HG03095 (cell line): Measurements from ENCODE around the gene ZBTB20.
A peak's percentile ranks its signal among the peaks of the same experiment; 100 is the strongest.

Experiments used
- ATAC-seq: cut with Tn5 transposase; IDR thresholded peaks from one replicate; pipeline ENCODE4 v1.9.1; 2021; ENCODE audit warnings: moderate library complexity; ENCODE audit not compliant: unreplicated experiment

ZBTB20 gene

GRCh38 chr3:114327665-114328064 lies 819.4 kb downstream of the ZBTB20 start:
- no peak for ATAC-seq

- ATAC-seq = no peak
These were observed 823.4 kb downstream of the ZBTB20 start for GRCh38 chr3:114323546-114324254.

DNA sequence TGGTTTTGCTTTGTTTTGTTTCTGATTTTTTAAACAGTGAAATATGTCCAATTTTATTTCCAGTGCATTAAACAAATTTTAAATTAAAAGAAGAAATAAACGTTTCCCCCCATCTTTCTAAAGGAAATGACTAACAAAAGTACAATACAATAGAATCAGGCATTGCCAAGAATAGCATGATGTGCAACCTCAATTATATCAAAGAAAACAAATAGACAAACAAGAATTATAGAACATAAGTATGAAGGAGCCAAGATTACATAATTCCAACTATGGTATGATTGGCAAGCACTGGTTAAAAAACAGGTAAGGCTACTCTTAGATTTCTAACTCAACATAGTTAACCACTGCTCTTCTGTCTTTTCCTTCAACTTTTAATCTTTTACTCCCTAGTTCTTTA lies 826.8 kb downstream of the ZBTB20 start:
- ATAC-seq = no peak

- ATAC-seq = no peak
These were observed 827.6 kb downstream of the ZBTB20 start for GRCh38 chr3:114319453-114319852.

GRCh38 chr3:114318295-114318694 lies 828.8 kb downstream of the ZBTB20 start:
- no peak for ATAC-seq

GRCh38 chr3:114314282-114314681 lies 832.8 kb downstream of the ZBTB20 start:
- no peak for ATAC-seq

DNA sequence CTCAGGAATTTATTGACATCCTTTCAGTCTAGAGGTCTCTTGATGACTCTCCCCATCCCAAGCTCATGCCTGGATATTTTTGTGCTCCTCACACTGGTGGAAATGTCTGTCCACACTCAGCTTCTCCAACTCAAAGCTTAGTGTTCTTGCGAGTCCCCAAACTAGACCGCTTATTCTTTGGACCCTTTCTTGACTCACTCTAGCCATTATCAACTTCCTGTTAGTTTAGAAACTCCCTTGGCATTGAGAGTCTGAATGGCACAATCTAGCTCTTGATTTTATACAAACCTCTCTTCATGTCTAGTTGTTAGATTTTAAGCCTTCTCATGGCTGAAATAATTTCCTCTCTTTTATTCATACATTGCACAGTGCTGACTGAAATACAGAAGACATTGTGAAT lies 833.7 kb downstream of the ZBTB20 start:
- no peak for ATAC-seq

- no peak for ATAC-seq
These were observed 836.4 kb downstream of the ZBTB20 start for GRCh38 chr3:114310695-114311094.

DNA sequence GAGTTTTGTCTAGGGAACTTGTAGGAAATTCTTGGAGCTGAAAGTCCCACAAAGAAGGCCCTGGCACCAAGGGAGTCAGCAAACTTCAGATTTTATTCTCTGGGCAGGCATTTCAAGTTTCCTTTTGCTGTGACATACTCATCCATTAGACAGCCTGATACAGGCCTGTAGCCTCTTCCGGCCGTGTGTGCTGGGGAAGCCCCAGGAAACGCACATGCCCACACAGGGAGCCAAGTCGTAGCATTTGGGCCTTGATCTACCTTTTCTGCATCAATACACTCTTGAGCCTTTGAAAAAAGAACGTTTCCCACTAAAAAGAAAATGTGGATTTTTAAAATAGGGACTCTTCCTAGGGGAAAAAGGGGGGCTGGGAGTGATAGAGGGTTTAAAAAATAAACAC lies 838.3 kb downstream of the ZBTB20 start:
- ATAC-seq = peak; percentile 83

DNA sequence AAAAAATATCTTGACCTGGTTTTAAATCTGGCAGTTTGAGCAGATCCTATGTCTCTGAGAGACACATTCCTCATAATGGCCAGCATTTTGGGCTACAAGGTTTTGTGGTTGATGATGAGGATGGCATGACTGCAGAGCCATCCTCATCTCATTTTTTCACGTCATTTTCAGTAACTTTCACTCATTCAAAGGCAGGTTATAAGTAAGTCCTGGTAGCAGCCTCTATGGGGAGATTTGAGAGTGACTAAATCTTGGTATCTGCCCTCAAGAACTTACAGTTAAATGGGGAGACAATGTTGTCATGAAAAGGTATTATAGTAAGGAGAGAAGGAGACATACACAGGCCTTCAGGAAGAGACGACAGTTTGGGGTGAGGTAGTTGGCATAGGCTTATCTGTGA lies 838.7 kb downstream of the ZBTB20 start:
- ATAC-seq = peak; percentile 19

DNA sequence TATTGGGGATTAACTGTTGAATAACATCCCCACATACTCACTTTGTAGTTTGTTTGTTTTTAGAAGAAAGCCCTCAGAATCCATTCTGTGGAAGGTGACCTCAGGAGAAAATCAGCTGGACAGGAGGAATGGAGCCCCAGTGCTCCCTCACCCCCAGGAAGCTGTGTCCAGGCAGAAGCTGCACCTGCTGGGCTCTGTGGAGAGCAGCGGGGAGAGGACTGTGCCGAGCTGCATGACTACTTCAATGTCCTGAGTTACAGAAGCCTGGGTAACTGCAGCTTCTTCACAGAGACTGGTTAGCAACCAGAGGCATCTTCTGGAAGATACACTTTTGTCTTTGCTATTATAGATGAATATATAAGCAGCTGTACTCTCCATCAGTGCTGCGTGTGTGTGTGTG lies 839.3 kb downstream of the ZBTB20 start:
- no peak for ATAC-seq

GRCh38 chr3:114307222-114307830 lies 839.8 kb downstream of the ZBTB20 start:
- peak; percentile 51 for ATAC-seq

- ATAC-seq = no peak
These were observed 847.0 kb downstream of the ZBTB20 start for GRCh38 chr3:114299941-114300624.

GRCh38 chr3:114299421-114299820 lies 847.7 kb downstream of the ZBTB20 start:
- no peak for ATAC-seq

DNA sequence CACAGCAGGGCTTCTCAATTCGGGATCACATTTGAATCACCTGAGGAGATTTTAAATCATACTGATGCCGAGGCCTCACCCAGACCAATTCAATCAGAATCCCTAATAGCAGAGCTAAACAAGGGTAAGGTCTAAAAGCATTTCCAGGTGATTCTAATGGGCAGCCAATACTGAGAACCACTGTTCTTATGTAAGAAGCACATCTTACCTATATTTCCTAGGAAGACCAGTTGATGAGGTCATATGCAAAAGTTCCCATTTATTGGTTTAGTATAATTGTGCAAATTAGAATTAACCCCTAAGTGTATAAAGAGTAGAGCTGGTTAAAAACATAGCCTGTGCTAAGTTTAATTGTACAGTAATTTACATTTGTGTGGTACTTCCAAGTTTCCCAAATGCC lies 851.1 kb downstream of the ZBTB20 start:
- ATAC-seq = no peak

GRCh38 chr3:114294940-114295480 lies 852.1 kb downstream of the ZBTB20 start:
- no peak for ATAC-seq

DNA sequence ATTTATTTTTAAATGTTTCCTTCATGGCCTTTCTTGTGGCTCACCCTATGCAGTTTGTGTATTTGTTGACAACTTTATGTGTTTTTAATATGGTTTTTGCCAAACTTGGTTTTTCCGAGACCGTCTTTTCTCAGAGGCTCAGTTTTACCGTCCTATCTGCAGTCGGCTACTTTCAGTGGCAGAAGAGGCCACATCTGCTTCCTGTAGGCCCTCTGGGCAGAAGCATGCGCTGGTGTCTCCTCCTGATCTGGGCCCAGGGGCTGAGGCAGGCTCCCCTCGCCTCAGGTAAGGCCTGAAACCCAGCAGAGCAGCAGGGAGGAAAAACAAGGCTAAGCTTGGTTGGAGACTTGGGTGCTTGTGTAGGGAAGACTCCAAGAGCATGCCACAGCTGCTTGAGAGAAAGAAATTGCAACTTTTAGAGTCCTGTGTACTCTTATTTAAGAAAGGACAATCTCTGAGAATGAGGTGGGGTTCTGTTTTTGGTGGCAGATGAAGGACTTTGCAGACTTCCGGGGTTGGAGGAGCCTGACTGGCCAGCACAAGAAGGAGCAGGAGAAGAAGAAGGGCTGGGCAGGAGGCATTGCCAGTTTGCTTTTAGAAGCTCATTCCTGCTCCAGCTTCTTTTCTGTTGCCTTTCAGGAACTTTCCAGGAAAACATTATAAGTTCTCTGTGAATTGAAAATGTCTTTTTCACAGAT lies 853.1 kb downstream of the ZBTB20 start, which contains the start of gene TIGIT:
Gene TIGIT, plus strand, starts transcription at position 191 of the 698 bp plus-strand sequence. Its CDS starts 34 bp downstream, at position 225.
- no peak for ATAC-seq

DNA sequence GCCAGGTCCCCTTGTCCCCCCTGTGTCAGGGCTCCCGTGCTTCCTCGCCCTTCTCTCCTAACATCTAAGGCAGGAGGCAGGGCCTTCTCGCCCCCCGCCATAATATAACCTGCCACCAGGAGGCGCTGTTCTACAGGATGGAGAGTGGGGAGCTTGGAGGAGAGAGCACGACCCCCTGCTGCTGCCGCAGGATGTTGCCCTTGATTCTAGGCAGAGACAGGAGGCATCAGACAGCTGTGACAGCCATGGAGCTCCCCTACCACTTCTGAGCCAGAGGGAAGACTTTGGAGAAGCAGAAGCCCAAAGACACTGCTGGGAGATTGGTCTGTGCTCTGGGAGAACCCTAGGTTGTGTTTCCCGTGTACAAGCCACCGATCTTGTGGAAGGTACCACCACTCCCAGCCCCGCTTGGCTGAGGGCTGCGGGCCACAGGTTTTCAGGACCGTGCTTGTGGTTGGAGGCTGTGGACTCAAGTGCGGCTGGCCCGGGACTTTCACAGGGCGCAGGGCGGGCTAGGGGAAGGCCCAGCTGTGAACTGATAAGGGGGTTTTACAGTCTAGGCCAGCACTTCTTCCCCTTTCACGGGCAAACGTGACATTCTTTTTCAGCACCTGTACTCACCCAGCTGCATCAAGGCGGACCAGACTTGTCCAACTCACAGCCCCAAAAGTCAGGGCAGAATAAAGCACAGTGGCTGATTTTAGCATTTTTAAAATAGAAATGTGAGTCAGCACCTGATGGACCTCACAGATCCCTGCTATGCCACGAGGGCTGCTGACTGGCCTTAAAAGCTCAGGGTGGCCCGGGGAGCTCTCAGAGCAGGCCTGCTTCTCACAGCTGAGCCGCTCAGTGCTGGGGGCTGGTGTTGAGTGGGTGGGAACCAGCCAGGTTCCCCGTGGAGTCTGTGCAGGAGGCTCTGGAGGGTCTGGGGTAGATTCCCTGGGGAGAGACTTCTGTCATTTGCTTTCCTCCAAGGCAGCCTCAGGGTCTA lies 855.9 kb downstream of the ZBTB20 start:
- peak; percentile 90 for ATAC-seq

DNA sequence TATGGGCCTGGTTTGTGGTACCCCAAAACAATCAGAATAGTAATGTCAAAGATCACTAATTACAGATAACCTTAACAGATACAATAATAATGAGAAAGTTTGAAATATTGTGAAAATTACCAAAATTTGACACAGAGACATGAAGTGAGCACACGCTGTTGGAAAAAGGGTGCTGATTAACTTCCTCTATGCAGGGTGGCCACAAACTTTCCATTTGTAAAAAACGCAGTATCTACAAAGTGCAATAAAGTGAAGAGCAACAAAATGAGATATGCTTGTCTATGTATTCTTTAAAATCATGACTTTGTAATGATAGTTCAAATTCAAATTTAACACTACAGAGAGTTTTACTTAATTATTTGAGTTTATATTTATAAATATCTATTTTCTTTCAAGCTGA lies 860.8 kb downstream of the ZBTB20 start:
- no peak for ATAC-seq

DNA sequence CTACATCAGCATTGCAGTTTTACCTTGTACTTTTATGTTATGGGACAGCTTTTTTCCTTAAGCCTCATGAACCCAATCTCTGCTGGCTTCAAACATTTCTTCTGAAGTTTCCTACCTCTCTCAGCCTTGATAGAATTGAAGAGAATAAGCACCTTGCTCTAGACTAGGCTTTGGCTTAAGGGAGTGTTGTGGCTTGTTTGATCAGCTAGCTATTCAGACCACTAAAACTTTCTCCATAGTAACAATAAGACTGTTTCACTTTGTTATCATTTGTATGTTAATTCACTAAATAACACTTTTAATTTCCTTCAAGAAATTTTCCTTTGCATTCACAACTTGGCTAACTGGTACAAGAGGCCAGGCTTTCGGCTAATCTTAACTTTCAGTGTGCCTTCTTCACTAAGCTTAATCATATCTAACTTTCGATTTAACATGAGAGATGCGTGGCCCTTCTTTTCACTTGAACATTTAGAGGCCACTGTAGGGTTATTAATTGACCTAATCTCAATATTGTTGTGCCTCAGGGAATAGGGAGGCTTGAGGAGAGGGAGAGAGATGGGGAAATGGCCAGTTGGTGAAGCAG lies 861.3 kb downstream of the ZBTB20 start:
- ATAC-seq = no peak
